ENCODE results near the gene BMP8B. TPM values are rescaled to one million over a fixed set of nuclear protein-coding genes. Genes with fewer than 3 reads are reported as not detected.

The BMP8B gene
- total RNA-seq, 1 donor from 2014 or later = 1.3 TPM

DNA sequence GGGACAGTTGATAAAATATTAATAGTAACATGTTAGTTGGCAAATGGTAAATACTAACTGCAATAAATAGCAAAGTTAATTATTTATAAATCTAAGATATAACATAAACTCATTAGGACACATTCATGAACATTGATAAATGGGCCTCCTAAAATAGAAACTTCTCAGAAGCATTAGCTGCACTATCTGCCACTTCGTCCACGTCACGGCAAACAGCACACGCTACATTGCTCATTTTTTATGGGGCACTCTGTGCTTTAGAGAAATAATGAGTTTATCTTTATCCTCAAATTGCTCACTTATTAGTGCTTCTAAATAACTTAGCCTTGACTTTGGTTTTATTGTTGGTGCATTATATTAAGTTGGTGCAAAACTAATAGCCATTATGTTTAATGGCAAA, 81.2 kb downstream of the BMP8B start:
- FAIRE-seq (no peak), DNase-seq (ENCODE audit: low read depth) (no peak)
- Histone ChIP-seq H3K36me3 (ENCODE audit: control insufficient read depth, insufficient read depth, low read length) (no peaks in the 10 kb centered on the region), H3K27me3 (ENCODE audit: control insufficient read depth, insufficient read depth, low read length) (no peaks in the 10 kb centered on the region), H3K4me3 (ENCODE audit: low read depth, low read length) (no peak overlapping the region)
- TF ChIP-seq, protein P1, sequence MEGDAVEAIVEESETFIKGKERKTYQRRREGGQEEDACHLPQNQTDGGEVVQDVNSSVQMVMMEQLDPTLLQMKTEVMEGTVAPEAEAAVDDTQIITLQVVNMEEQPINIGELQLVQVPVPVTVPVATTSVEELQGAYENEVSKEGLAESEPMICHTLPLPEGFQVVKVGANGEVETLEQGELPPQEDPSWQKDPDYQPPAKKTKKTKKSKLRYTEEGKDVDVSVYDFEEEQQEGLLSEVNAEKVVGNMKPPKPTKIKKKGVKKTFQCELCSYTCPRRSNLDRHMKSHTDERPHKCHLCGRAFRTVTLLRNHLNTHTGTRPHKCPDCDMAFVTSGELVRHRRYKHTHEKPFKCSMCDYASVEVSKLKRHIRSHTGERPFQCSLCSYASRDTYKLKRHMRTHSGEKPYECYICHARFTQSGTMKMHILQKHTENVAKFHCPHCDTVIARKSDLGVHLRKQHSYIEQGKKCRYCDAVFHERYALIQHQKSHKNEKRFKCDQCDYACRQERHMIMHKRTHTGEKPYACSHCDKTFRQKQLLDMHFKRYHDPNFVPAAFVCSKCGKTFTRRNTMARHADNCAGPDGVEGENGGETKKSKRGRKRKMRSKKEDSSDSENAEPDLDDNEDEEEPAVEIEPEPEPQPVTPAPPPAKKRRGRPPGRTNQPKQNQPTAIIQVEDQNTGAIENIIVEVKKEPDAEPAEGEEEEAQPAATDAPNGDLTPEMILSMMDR (IDR thresholded peaks at IDR 0.05; ENCODE audit: insufficient read depth, low read length, severe bottlenecking) = no peak

Other genes starting within 250 kb of the BMP8B start
- 189 and 229 TPM in 2 replicates for gene PABPC4, start 212.1 kb downstream of the BMP8B start, total RNA-seq
- under 0.01 TPM in 1 of 2 replicates, not detected in the other for gene HEYL, start 149.2 kb downstream of the BMP8B start, total RNA-seq
- not detected in 2 replicates for gene NT5C1A, start 116.8 kb downstream of the BMP8B start, total RNA-seq
- gene HPCAL4, start 97.4 kb downstream of the BMP8B start, total RNA-seq = under 0.01 TPM in 2 replicates
- gene PPIE, start 50.0 kb downstream of the BMP8B start, total RNA-seq = 50.1 and 67.1 TPM in 2 replicates
- 1.0 and 1.1 TPM in 2 replicates for gene OXCT2, start 17.5 kb downstream of the BMP8B start, total RNA-seq
- 33.9 and 41.1 TPM in 2 replicates for gene TRIT1, start 94.6 kb upstream of the BMP8B start, total RNA-seq
- 5.5 and 7.9 TPM in 2 replicates for gene MYCL, start 113.1 kb upstream of the BMP8B start, total RNA-seq
- 8.8 and 11.1 TPM in 2 replicates for gene MFSD2A, start 166.3 kb upstream of the BMP8B start, total RNA-seq